RWPE2 (cell line): Measurements from ENCODE around the gene ITPKB.
"Not testable (repeated sequence)": the region's sequence is repeated elsewhere in the genome, so short reads cannot be mapped to it uniquely, and the experiment has no call there.

Experiments used
- ATAC-seq: fragments of 200-7000 bp; cut with Tn5 transposase; 3 replicates; pipeline ENCODE4 v1.9.1; 2021; ENCODE audit warnings: low read depth
- DNase-seq: peaks from one replicate; pipeline ENCODE4 v3.0.0-alpha.2; 2020; ENCODE audit warnings: low spot score
- H3K27ac ChIP-seq: fragments of 450-650 bp; 2 replicates; pipeline ENCODE4 v1.5.1; 2017; ENCODE audit warnings: mild to moderate bottlenecking; ENCODE audit not compliant: poor library complexity, severe bottlenecking
- H3K27me3 ChIP-seq: fragments of 250-450 bp; sonication (Bioruptor Pico); 2 replicates; pipeline ENCODE4 v1.5.1; 2021; ENCODE audit warnings: mild to moderate bottlenecking, moderate library complexity; ENCODE audit not compliant: insufficient read depth, poor library complexity, severe bottlenecking
- H3K36me3 ChIP-seq: fragments of 250-450 bp; sonication (Bioruptor Pico); 2 replicates; pipeline ENCODE4 v1.5.1; 2020; ENCODE audit warnings: low read depth, mild to moderate bottlenecking, moderate library complexity
- H3K4me1 ChIP-seq: fragments of 250-450 bp; sonication (Bioruptor Pico); 2 replicates; pipeline ENCODE4 v1.5.1; 2021; ENCODE audit warnings: mild to moderate bottlenecking, moderate library complexity; ENCODE audit not compliant: insufficient read depth, poor library complexity, severe bottlenecking
- H3K4me3 ChIP-seq: fragments of 250-450 bp; sonication (Bioruptor Pico); 2 replicates; pipeline ENCODE4 v1.5.1; 2021; ENCODE audit warnings: mild to moderate bottlenecking, moderate library complexity; ENCODE audit not compliant: severe bottlenecking
- H3K9me3 ChIP-seq: fragments of 250-450 bp; sonication (Bioruptor Pico); 2 replicates; pipeline ENCODE4 v1.5.1; 2021; ENCODE audit warnings: mild to moderate bottlenecking, moderate library complexity; ENCODE audit not compliant: severe bottlenecking
- TF ChIP-seq, protein P1 (sequence below): fragments of 450-650 bp; IDR thresholded peaks from one replicate; pipeline ENCODE4 v1.5.1; 2017; ENCODE audit warnings: mild to moderate bottlenecking, moderate library complexity; ENCODE audit not compliant: poor library complexity, severe bottlenecking

ITPKB gene

DNA sequence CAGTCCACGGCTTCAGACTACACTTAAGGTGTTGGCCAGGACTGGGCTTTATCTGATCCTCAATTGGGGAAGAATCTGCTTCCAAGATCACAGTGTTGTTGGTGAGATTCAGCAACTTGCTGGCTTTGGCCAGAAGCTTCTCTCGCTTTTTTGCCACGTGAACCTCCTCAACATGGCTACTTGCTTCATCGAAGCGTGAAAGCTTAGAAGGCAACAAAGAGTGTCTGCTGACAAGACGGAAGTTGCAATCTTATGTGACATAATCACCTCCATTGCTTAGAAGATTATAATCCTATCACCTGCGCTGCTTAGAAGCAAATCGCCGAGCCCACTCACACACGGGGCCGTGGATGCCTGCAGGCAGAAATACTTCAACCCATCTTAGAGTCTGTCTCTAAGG is 10.4 kb upstream of the ITPKB start:
- no peaks in the 10 kb centered on the region for H3K36me3 ChIP-seq
- H3K9me3 ChIP-seq = no peaks in the 10 kb centered on the region
- ATAC-seq (no peak), DNase-seq (no peak)
- H3K4me1 ChIP-seq = no peaks in the 10 kb centered on the region
- TF ChIP-seq, protein P1, sequence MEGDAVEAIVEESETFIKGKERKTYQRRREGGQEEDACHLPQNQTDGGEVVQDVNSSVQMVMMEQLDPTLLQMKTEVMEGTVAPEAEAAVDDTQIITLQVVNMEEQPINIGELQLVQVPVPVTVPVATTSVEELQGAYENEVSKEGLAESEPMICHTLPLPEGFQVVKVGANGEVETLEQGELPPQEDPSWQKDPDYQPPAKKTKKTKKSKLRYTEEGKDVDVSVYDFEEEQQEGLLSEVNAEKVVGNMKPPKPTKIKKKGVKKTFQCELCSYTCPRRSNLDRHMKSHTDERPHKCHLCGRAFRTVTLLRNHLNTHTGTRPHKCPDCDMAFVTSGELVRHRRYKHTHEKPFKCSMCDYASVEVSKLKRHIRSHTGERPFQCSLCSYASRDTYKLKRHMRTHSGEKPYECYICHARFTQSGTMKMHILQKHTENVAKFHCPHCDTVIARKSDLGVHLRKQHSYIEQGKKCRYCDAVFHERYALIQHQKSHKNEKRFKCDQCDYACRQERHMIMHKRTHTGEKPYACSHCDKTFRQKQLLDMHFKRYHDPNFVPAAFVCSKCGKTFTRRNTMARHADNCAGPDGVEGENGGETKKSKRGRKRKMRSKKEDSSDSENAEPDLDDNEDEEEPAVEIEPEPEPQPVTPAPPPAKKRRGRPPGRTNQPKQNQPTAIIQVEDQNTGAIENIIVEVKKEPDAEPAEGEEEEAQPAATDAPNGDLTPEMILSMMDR = no peak
- H3K27ac ChIP-seq = no peak overlapping the region
- no peak overlapping the region for H3K4me3 ChIP-seq
- H3K27me3 ChIP-seq = no peaks in the 10 kb centered on the region

DNA sequence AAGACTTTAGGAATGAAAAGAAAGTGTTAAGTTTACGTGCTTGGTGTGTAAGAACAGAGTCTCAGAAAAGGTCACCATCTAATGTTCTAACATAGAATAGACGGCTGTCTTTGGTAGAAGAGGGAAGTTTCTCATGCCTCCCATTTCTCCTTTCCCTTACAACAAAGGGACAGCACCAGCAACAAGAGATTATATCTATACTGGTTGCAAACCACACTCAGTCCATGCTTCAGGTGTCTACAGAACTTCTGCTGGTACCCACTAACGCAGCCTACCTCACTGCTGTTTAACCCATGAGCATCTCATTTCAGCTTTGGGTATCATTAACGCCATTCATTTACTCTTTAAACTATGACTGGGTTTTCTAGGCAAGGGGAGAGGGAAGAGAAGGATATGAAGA is 9.2 kb upstream of the ITPKB start:
- Histone ChIP-seq H3K9me3 (no peaks in the 10 kb centered on the region), H3K4me3 (no peak overlapping the region), H3K27ac (no peak overlapping the region), H3K36me3 (no peaks in the 10 kb centered on the region), H3K27me3 (no peaks in the 10 kb centered on the region), H3K4me1 (no peaks in the 10 kb centered on the region)
- no peak for DNase-seq
- ATAC-seq = no peak
- TF ChIP-seq, protein P1 = no peak

- not testable (repeated sequence) for H3K36me3 ChIP-seq, H3K9me3 ChIP-seq, DNase-seq, ATAC-seq, H3K4me3 ChIP-seq, H3K27ac ChIP-seq, H3K4me1 ChIP-seq, H3K27me3 ChIP-seq
Measured at GRCh38 chr1:226747519-226748263, 8.6 kb upstream of the ITPKB start.

DNA sequence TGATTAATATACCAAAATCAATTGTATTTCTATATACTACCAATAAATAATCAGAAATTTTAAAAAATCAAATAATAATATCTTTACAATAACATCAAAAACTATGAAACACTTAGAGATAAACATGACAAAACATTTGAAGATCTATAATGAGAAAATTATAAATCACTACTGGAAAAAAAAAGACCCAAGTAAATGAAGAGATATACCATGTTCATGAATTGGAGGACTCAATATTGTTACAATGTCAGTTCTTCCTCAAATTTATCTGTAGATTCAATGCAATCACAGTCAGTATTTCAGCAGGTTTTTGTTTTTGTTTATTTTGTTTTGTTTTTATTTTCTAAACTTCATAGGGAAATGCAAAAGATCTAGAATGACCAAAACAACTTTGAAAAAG is 4.2 kb upstream of the ITPKB start:
- no peak for DNase-seq
- Histone ChIP-seq H3K9me3 (no peaks in the 10 kb centered on the region), H3K27ac (no peak overlapping the region)

GRCh38 chr1:226741009-226741408 is 1.9 kb upstream of the ITPKB start:
- H3K27me3 ChIP-seq = no peaks in the 10 kb centered on the region
- H3K9me3 ChIP-seq = no peaks in the 10 kb centered on the region
- DNase-seq (no peak), ATAC-seq (no peak)
- no peak overlapping the region for H3K27ac ChIP-seq
- TF ChIP-seq, protein P1 = no peak
- no peak overlapping the region for H3K4me3 ChIP-seq
- no peaks in the 10 kb centered on the region for H3K36me3 ChIP-seq
- H3K4me1 ChIP-seq = no peaks in the 10 kb centered on the region

More for the DNA sequence above, 4.2 kb upstream of the ITPKB start:
- no peaks in the 10 kb centered on the region for H3K27me3 ChIP-seq
- H3K36me3 ChIP-seq = no peaks in the 10 kb centered on the region
- H3K4me1 ChIP-seq = no peaks in the 10 kb centered on the region
- ATAC-seq = no peak
- TF ChIP-seq, protein P1 = no peak
- no peak overlapping the region for H3K4me3 ChIP-seq
